Measurements from ENCODE around the gene C1orf232.

DNA sequence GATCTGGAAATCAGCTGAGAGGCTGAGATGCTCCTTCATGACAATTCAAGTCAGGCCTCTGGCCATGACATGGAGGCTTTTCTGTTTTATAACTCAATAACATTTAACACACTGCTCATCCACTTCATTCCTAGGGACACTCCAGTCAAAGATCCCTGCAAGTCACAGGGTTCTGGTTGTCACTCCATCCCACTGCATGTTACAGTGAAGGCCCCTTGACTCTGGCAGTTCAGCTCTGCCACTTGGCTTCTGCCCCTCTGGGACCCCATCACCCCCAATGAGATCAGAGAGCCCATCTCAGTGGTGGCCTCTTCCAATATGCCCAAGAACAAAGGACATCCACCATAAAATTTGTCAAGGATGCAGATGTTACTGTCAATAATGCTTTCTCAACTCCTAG lies 19.9 kb downstream of the C1orf232 start:
- TF ChIP-seq, protein P1, sequence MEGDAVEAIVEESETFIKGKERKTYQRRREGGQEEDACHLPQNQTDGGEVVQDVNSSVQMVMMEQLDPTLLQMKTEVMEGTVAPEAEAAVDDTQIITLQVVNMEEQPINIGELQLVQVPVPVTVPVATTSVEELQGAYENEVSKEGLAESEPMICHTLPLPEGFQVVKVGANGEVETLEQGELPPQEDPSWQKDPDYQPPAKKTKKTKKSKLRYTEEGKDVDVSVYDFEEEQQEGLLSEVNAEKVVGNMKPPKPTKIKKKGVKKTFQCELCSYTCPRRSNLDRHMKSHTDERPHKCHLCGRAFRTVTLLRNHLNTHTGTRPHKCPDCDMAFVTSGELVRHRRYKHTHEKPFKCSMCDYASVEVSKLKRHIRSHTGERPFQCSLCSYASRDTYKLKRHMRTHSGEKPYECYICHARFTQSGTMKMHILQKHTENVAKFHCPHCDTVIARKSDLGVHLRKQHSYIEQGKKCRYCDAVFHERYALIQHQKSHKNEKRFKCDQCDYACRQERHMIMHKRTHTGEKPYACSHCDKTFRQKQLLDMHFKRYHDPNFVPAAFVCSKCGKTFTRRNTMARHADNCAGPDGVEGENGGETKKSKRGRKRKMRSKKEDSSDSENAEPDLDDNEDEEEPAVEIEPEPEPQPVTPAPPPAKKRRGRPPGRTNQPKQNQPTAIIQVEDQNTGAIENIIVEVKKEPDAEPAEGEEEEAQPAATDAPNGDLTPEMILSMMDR (IDR thresholded peaks at IDR 0.05): no peak
- TF ChIP-seq POLR2A (IDR thresholded peaks at IDR 0.05): no peak

Data from uterus (tissue), 2 donors.